HUES48 (cell line): ENCODE measurements around the gene LMOD1.

Experiments
- H3K27ac ChIP-seq: one replicate; pipeline ENCODE4 v1.7.0; 2013; ENCODE audit warnings: low read depth, low read length, inconsistent platforms
- H3K27me3 ChIP-seq: 2 replicates; pipeline ENCODE4 v1.6.1; 2013; ENCODE audit warnings: mild to moderate bottlenecking, low read length; ENCODE audit not compliant: control insufficient read depth, insufficient read depth
- H3K36me3 ChIP-seq: 2 replicates; pipeline ENCODE4 v1.6.1; 2013; ENCODE audit warnings: low read length; ENCODE audit not compliant: control insufficient read depth, insufficient read depth
- H3K4me1 ChIP-seq: 2 replicates; pipeline ENCODE4 v1.6.1; 2013; ENCODE audit warnings: mild to moderate bottlenecking, low read length; ENCODE audit not compliant: control insufficient read depth, insufficient read depth
- H3K4me3 ChIP-seq: 2 replicates; pipeline ENCODE4 v1.5.1; 2013; ENCODE audit warnings: mild to moderate bottlenecking, low read depth, low read length
- H3K9ac ChIP-seq: 2 replicates; pipeline ENCODE4 v1.6.1; 2013; ENCODE audit warnings: mild to moderate bottlenecking, low read depth, low read length, moderate library complexity
- H3K9me3 ChIP-seq: 2 replicates; pipeline ENCODE4 v1.6.1; 2013; ENCODE audit warnings: low read length; ENCODE audit not compliant: control insufficient read depth, insufficient read depth

The LMOD1 gene

DNA sequence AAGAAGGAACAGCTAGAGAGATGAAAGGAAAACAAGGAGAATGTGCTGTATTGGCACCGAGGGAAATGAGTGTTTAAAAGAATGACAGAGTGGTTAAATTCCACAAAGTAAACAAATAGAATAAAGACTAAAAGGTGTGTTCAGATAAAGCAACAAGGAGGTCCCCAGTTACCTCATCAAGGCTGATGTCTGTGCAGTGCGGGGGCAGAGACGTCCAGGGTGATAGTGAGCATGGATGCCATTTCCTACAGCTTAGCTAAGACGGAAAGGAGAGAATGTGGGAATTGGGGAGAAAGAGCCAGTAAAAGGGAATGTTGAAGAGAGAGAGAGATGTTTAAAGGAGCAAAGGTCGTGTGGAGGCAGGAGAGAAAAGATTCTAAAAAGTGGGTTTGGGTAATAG lies 15.5 kb downstream of the LMOD1 start:
- no peak overlapping the region for H3K4me3 ChIP-seq
- H3K27ac ChIP-seq: no peak overlapping the region
- H3K36me3 ChIP-seq: no peaks in the 10 kb centered on the region

DNA sequence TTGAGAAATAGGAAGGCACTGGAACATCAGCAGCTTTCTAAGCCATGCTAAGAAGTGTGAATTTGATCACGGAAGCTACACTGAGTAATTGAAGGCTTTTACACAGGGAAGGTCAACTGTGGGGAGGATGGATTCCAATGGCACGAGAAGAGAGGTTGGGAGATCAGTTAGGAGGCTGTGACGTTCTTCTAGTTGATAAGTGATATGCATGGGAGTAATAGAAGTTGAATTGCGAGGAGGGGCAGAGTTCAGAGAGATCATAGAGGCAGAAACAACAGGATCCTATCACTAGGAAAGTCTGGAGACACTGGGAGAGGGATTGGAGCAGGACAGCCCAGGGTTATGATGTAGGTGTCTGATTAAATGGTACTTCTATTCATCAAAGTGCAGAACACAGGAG lies 16.2 kb downstream of the LMOD1 start:
- no peaks in the 10 kb centered on the region for H3K9me3 ChIP-seq
- no peaks in the 10 kb centered on the region for H3K36me3 ChIP-seq
- H3K4me1 ChIP-seq: no peaks in the 10 kb centered on the region
- H3K27ac ChIP-seq: no peak overlapping the region
- H3K9ac ChIP-seq: no peak overlapping the region
- H3K27me3 ChIP-seq: no peaks in the 10 kb centered on the region
- no peak overlapping the region for H3K4me3 ChIP-seq

More for the DNA sequence above, 15.5 kb downstream of the LMOD1 start:
- Histone ChIP-seq H3K4me1 (no peaks in the 10 kb centered on the region), H3K9ac (no peak overlapping the region), H3K27me3 (no peaks in the 10 kb centered on the region), H3K9me3 (no peaks in the 10 kb centered on the region)

DNA sequence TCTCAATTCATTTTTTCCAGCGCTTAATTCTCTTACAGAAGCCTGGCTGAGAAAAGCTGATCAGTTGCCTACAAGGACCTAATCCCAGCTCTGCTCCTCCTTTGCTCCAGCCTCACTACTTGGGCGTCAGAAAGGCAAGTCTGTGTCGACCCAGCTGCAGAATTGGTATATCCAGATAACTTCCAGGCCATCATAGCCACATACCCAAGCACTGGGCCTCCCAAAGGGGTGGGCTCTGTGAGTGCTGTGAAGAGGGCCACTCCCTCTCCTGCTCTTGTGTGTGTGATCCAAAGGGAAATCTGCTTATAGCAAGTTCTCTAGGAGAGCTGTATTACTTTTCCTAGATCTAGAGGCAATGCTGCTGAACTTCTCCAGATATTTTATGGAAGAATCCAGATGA lies 18.1 kb downstream of the LMOD1 start:
- no peak overlapping the region for H3K27ac ChIP-seq
- H3K36me3 ChIP-seq: no peaks in the 10 kb centered on the region
- no peaks in the 10 kb centered on the region for H3K27me3 ChIP-seq
- H3K4me3 ChIP-seq: no peak overlapping the region
- H3K4me1 ChIP-seq: no peaks in the 10 kb centered on the region
- H3K9me3 ChIP-seq: no peaks in the 10 kb centered on the region
- H3K9ac ChIP-seq: no peak overlapping the region

DNA sequence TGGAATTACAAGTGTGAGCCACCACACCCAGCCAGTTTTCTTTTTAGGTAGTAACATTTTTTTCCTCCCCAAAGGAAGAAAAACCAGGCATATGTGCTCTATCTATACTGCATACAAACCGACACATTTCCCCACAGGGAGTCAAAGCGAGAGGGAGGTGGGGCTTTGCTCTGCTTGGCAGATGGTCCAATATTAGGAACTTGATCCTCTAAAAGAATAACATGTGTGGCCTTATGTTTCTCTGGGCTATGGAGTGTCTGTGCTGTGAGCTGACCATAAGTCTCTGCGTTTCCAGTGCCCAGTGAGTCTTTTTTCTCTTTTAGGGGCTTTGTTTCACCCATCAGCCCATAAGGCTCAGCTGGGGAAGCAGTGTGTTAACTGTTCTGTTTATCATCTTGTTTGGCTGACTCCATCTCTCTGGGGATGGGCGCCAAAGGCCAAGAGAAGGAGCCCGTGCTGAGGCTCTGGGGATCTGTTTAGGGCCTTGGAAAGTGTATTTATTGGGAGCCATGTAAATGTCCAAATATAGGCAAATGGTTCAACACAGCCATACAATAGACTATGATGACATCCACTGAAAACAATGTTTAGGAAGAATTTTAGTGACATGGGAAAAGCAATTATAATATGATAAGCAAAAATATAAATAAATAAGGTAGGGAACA lies 20.2 kb downstream of the LMOD1 start:
- Histone ChIP-seq H3K4me1 (no peaks in the 10 kb centered on the region), H3K4me3 (no peak overlapping the region), H3K36me3 (no peaks in the 10 kb centered on the region), H3K27ac (no peak overlapping the region), H3K9ac (no peak overlapping the region), H3K27me3 (no peaks in the 10 kb centered on the region), H3K9me3 (no peaks in the 10 kb centered on the region)

DNA sequence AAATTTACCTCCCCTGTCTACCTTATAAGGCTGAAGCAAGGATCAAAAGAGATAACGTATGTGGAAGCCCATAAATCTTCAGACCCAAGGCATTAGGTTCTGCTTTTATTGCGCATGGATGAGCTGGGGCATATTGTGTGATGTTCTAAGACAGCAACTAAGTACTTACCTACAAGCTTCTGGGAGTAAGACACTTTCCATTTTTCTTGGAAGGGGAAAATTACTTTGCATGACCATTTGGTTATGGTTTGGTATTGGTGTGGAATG lies 21.1 kb downstream of the LMOD1 start:
- H3K27me3 ChIP-seq: no peaks in the 10 kb centered on the region
- no peak overlapping the region for H3K27ac ChIP-seq
- H3K36me3 ChIP-seq: no peaks in the 10 kb centered on the region
- no peaks in the 10 kb centered on the region for H3K9me3 ChIP-seq
- no peaks in the 10 kb centered on the region for H3K4me1 ChIP-seq
- no peak overlapping the region for H3K4me3 ChIP-seq
- no peak overlapping the region for H3K9ac ChIP-seq

DNA sequence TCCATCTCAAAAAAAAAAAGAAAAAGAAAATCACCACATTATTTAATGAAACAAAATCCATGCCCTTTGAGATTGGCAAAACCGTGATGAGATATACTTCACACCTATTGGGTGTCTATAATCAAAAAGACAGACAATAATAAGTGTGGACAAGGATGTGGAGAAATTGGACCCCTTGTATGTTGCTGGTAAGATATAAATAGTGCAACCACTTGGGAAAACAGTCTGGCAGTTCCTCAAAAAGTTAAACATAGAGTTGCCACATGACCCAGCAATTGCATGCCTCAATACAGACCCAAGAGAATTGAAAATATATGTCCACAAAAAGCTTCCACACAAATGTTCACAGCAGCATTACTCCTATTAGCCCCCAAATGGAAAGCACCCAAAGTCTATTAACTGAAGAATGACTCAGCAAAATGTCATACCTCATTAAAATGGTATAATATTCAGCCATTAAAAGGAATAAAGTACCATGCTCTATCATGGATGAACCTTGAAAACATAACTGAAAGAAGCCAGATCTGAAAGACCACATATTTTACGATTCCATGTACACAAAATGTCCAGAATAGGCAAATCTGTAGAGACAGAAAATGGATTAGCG lies 24.3 kb downstream of the LMOD1 start:
- H3K9me3 ChIP-seq: no peaks in the 10 kb centered on the region
- H3K27ac ChIP-seq: no peak overlapping the region
- no peak overlapping the region for H3K9ac ChIP-seq
- no peaks in the 10 kb centered on the region for H3K4me1 ChIP-seq
- H3K4me3 ChIP-seq: no peak overlapping the region
- no peaks in the 10 kb centered on the region for H3K36me3 ChIP-seq
- H3K27me3 ChIP-seq: no peaks in the 10 kb centered on the region

DNA sequence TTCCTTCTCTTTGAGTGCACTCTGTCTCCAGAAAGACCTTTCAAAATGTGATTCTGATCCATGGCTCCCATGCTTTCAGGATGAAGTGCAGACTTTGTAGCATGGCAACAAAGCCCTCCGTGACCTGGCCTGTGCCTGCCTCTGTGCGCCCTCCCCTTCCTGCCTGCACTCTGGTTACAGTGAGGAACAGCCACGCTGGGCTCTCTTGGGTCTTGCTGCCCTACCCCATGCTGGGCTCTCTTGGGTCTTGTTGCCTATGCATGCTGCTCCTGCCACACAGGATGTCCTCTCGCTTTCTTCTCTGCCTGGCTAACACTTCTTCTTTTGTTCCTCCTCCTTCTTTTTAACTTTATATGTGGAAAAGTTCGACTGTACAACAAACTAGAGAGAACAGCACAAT lies 28.0 kb downstream of the LMOD1 start:
- Histone ChIP-seq H3K27ac (no peak overlapping the region), H3K27me3 (no peaks in the 10 kb centered on the region), H3K9ac (no peak overlapping the region)

DNA sequence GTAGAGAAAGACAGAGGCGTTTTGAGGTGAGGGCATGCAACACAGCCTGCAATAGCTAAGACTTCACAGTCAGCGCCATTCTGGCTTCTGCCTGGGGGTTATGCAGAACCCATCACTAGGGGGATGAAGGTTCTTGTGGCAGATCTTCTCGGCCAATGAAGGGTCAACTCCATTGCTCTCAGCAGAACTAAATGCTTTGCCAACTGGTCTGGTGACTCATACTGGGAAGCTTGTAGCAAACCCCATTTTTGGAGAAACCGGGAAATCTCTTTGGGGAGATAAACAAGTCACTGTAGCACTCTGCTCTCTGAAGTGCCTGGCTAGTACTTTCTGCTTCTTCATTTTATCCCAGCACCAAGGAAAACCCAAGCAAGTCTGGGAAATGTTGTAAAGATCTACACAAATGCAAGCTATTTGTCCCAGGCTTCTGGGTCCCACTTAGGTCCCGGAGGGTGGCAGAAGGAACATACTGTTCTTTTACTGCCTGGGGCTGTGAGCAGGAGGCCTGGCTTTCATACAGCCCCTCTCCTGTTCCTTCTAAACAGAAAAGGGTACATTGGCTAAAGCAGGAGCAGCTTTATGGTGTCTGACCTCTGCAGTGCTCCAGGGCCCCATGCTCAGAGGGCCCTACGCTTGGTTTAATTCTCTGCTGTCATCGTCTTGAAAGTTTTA lies 28.9 kb downstream of the LMOD1 start:
- no peaks in the 10 kb centered on the region for H3K36me3 ChIP-seq
- H3K27me3 ChIP-seq: no peaks in the 10 kb centered on the region
- H3K4me3 ChIP-seq: no peak overlapping the region
- H3K4me1 ChIP-seq: 0 out of 2 replicates have a peak, but pooled peaks cover 5% of the 10 kb centered on the region
- no peak overlapping the region for H3K9ac ChIP-seq
- no peaks in the 10 kb centered on the region for H3K9me3 ChIP-seq
- H3K27ac ChIP-seq: no peak overlapping the region

More for the DNA sequence above, 28.0 kb downstream of the LMOD1 start:
- Histone ChIP-seq H3K4me3 (no peak overlapping the region), H3K4me1 (no peaks in the 10 kb centered on the region), H3K9me3 (no peaks in the 10 kb centered on the region), H3K36me3 (no peaks in the 10 kb centered on the region)

DNA sequence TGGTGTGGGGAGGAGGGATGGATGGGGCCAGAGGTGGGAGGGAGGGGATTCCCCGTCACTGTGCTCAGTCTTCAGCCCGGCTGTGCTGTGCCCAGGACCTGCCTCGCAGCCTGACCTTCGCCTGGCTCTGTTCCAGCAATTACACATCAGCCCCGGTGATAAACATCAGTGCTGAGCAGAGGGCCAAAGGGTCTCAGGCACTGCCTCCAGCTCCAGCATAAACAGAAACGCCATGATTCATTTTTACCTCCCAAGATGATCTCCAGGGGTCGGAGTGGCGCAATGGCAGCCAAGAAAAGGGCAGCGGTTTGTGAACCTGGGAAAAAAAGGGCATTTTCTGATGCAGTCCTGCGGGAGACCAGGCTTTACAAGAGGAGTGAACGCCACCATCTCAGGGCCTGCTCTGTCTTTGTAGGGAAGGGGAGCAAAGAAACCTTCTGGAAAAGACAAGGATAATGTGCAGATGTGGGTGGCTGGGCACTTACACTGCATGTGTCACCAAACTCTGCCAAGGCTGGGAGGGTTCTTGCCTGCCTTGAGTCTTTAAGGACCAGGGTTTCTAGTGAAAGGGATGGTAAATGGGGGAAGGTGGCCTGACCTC lies 29.6 kb downstream of the LMOD1 start:
- no peak overlapping the region for H3K27ac ChIP-seq
- H3K9ac ChIP-seq: no peak overlapping the region
- no peaks in the 10 kb centered on the region for H3K27me3 ChIP-seq
- H3K4me3 ChIP-seq: no peak overlapping the region
- no peaks in the 10 kb centered on the region for H3K9me3 ChIP-seq
- H3K36me3 ChIP-seq: no peaks in the 10 kb centered on the region
- H3K4me1 ChIP-seq: 0 out of 2 replicates have a peak, but pooled peaks cover 6% of the 10 kb centered on the region

DNA sequence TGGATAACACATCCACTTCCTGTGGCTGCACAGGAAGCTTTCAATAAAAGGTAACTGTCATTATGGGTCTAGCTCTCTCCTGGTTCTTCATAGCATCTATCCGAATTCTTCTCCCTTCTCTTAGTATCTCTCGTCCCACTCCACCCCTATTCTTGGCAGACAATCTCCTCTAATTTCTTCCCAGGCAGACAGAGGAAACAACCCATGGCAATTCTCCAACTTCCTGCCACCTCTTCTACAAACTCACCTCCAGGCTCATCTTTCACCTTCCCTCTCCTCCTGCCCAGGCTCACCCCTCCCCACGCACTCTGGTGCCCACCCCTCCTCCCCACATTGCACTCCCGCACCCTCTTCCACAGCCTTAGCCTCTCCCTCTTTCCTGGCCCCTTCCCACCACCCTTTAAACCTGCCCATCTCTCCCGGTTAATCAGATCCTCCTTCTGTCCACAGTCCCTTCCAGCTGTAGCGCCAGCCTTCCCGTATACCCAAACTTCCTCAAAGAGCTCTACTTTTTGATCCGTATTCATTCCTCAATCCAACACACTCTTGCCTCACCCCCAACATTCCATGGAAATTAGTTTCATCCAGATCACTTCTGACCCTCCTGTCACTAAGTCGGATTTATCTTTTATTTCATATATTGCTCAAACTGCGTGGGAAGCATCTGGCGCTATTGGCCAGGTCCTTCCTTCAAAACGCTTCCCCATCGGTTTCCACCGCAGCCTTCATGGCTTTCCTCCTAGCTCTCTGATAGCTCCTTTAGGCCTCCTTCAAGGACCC lies 31.7 kb downstream of the LMOD1 start:
- H3K9ac ChIP-seq: no peak overlapping the region
- 0 out of 2 replicates have a peak, but pooled peaks cover 6% of the 10 kb centered on the region for H3K4me1 ChIP-seq
- H3K9me3 ChIP-seq: no peaks in the 10 kb centered on the region
- no peaks in the 10 kb centered on the region for H3K36me3 ChIP-seq
- no peak overlapping the region for H3K27ac ChIP-seq
- H3K4me3 ChIP-seq: no peak overlapping the region
- H3K27me3 ChIP-seq: no peaks in the 10 kb centered on the region
